GM04504 (cell line): ENCODE results near the gene PRCD.
"Not testable (repeated sequence)": the region's sequence is repeated elsewhere in the genome, so short reads cannot be mapped to it uniquely, and the experiment has no call there.

Source experiments
- DNase-seq: peaks from one replicate; pipeline ENCODE4 v3.0.0-alpha.2; 2012; ENCODE audit warnings: low read depth

Gene PRCD

DNA sequence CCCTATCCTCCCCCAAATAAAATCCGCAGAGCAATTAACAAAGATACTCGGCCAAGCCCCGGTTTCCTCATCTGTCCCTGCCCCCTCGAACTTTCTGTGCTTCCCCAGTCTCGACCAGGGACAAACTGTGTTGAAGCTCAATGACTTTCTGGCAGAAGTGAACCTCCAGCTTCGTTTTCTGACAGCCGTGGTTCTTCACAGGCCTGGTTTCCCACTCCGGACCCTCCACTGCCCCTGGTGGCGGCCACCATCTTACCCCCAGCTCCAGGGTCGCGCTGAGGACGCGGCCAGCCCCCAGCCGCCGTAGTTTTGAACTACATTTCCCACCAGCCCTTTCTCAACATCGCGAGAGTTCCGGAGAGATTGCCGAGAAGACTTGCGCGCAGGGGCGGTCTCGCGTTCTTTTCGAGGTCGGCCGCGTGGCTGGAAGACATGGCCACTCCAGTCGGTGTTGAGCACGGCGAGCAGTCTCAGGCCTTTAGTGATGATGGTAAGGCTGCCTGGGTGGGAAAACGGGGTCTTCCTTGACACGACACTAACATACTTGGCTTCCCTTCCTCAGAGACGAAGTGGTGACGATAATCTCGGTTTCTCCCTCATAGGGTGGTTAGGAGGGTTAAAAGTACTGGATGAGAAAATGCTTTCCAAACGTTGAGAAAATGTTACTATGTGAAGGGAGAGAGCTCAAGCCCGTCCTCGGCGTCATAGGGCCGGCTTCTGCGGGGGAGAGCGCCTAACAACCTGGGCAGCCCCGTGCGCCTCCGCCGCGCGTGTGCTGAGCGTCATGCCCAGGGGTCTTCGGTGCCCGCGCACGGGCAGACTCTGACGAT lies 17.7 kb downstream of the PRCD start:
- DNase-seq, result peak; percentile 88

DNA sequence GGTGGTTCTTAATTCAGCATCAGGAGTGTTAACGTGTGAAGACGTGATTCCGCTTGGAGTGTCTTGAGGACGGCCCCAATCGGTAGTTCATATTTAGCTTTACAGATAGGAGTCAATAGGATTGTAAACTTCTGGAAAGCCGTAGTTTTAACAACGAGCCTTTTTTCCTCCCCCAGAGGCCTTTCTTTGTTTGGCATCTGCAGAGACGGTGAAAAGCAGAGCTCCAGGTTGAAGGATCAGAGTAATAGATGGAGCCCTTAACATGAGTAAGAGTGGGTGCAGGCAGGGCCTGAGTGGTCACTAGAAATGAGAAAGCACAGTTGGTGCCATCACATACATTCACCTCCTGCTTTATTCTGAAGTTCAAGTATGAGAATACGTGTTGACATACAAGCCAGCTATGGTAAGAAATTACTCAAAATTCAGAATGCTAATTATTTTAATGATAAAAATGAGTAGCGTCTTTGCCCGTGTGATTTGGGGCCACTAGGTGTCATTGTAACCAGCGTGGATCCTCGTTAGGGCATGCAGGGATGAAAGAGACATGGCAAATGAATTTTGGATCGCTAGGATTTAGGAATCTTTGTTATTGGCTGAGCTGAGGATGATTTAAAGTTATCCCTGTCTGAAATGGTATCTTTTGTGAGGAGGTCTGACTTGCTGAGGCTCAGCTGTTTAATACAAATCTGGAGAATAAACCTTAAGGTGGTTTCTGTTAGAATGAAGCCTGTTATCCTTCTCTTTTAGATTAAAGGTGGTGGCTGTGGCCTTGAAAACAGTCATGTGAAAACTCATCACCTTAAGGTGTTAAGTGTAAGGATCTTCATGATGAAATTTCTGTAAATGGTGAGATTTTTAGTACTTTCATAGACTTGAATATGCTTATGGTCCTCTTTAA lies 18.6 kb downstream of the PRCD start:
- DNase-seq, result no peak

DNA sequence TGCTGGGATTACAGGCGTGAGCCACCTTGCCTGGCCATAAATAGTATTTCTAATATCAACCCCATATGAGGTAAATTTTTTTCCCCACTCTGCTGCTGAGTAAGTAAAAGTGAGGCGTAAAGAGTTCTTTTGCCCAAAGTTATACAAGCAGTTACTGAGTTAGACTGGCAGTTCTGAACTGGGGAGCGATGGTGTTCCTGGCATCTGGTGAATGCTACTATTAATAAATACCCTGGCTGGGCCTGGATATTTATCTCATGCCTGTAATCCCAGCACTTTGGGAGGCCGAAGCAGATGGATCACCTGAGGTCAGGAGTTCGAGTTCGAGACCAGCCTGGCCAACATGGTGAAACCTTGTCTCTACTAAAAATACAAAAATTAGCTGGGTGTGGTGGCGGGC lies 19.6 kb downstream of the PRCD start:
- not testable (repeated sequence) for DNase-seq

DNA sequence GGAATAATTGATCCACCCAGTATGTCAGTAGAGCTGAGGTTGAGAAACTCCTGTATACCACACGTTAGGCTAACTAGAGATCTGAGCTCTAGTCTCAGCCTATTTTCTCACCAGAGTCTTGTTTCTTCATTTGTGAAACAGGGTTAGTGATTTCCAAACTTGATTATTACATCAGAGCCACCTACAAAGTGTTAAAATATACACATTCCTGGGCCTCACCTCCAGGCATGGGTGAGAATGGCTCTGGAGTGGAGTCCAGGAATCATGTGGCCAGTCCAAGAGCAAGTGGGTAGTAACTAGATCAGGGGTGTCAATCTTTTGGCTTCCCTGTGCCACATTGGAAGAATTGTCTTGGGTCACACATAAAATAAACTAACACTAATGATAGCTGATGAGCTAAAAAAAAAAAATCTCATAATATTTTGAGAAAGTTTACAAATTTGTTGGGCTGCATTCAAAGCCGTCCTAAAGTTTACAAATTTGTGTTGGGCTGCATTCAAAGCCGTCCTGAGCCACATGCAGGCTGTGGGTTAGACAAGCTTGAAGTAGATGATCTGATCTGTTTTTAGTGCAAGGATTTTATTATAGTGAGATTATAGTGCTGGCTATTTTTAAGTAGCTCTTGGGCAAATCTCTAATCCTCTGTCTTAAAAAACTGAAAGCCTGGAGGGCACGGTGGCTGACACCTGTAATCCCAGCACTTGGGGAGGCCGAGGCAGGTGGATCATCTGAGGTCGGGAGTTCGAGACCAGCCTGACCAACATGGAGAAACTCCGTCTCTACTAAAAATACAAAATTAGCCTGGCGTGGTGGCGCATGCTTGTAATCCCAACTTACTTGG lies 20.4 kb downstream of the PRCD start:
- no peak for DNase-seq

DNA sequence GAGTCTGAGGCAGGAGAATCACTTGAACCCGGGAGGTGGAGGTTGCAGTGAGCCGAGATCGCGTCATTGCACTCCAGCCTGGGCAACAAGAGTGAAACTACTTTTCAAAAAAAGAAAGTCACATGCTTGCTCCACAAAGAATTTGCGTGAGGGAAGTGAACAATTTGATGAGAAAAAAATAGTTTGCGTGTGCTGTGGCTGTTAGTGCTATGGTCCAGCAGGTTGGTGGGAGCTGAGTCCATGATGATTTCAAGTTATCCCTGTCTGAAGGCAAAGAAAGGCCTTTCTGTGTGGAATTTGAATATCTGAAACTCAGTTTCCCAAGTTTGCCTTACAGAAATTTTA lies 21.0 kb downstream of the PRCD start:
- DNase-seq, result no peak

DNA sequence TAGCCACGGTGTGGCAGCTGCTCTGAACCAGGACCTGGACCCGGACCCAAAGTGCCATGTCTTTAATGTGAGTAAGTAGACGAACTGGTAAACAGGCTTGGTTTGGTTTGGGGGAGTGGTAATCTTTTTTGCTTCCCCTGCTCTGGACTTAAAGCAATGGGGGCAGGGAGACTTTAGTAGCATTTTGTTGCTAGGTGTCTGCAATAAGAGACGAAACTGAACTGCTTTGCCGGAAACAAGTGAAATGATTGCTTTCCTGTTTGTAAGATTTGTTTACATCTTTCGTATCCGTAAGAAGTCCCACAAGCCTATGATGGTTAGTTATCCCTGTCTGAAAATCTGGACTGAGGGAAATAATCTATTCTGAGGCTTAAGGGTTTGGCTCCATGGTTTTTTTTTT lies 21.5 kb downstream of the PRCD start:
- no peak for DNase-seq

DNA sequence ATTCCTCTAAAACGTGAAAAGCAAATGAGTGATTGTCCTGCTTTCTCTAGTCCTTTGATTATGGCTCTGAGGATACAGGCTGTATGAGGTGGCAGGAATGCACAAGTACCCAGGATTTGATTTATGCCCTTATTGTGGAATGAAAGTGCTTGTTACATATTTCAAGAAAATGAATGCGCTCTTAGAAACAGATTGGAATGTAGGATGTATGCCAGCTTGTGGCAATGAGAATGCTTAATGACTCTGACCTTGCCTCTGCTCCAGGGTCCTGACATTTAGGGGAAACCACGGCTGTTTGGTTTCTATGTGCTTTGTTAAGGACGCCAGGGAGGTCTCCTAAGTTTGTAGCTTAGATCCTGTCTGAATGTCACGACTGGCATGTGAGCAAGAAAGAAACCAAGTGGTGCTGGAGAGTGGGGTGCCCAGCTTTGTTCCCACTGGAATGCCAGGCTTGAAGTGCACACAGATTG lies 22.0 kb downstream of the PRCD start:
- DNase-seq, result peak; percentile 45

DNA sequence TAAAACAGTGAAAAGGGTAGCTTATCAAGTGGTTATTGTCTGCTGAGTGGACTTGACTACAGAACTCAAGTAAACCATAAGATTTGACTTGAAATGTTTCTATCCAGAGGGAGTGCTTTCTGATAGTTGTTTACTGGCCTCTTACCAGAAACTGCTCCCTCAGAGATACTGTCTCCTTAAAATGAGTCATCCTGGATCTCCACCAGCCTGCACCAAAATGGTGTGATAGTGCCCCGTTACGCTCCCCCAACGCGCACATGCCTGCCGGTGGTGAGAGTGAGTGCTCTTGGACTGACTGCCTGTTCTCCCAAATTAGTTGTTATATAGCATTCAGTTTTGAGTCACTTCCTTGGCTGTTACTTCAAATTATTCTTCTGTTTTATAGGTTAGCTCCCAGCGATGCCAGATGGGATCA lies 22.9 kb downstream of the PRCD start:
- DNase-seq, result peak; percentile 92

DNA sequence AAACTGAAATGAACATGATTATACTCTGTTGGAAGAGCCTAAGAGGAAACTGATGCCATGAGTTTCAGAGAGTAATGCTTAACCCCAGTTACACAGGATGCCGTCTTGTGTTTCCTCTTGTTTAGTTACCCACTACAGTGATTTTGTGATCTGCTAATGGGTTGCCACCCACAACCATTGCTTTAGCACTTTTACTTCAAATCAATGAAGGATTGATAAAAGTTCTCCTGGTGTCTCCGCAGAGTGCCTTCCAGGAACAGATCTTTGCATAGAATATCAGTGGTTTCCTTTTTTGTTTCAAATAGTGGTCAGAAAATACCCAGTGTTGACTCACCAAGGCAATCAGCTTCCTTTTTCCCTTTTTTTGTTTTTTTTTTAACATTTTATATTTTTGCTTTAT lies 23.5 kb downstream of the PRCD start:
- not testable (repeated sequence) for DNase-seq

DNA sequence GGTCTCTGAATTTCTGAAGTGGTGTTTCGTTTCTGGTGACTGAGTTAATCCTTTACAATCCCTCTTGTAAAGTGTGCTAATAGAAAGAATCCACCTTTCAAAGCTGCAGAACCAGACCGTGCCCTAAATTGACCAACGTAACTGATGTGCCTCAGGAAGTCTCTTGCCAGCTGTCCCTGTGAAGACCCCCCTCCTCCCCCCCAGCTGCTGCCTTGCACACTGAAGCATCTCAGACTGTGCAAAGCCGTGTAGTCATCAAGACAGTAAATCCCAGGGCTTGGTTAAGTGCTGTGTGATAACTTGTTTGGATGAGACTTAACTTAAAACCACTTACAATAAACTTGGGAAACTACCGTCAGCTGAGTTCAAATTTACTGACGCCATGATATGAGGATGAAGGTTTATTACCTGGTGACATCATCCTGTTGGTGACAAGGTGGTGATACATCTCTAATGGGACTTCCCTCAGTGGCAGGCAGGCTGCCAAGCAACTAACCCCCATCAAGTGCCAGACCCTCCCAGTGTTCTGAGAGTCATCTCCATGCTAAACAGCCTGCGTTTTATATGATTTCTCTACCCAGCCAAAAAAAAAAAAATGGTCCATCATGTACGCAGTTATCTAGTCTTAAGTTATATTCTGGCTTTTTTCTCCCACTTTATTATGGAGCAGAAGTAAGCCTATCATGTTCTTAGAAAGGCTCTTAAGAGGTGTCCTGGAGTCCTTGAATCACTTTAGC lies 25.3 kb downstream of the PRCD start:
- DNase-seq, result not testable (repeated sequence)

DNA sequence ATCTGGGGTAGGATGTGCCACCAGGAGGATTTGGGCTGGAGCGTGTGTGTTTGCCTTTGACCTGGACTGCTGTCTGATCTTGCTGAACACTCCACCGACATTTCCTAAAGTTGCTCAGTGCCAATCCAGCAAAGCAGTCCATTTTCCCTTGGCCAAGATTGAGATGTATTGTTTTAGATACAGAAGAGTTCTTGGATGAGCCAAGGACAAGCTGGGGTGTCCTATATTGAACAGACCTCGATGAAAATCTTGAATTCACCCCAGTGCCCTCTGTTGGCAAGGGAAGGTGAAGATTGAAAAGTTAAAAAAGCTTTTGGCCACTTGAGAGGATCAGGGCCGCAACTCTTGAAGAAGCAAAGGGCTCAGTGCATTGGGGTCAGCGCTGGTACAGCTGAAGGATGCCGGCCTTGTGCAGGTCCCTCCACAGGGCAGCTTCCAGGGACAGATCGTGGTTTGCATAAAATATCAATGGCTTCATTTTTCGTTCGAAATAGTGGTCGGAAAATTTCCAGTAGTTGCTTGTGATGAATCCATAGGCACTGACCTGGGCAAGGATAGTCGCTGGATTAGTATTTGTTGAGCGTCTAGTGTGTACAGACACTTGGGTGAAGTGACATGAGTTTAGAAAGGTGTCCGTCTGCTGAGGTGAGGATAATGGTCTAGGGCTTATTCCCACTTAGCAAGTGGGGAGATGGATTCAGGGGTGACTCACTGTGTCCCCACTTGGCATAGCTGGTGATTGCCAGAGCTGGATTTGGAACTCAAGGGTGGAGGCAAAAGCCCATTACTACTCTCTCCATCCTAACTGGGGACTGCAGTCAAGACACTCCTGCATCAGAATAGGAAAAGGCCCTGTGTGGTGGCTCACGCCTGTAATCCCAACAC lies 26.1 kb downstream of the PRCD start:
- no peak for DNase-seq

DNA sequence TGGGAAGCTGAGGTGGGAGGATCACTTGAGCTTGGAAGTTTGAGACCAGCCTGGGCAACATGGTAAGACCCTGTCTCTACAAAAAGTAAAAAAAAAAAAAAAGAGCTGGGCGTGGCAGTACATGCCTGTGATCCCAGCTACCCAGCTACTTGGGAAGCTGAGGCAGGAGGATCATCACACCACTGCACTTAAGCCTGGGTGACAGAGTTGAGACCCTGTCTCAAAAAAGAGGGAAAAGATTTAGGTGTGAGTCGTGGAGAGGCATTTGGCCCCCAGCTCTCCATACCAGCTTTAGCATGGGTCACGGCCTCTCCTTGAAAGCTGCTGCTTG lies 26.7 kb downstream of the PRCD start:
- DNase-seq, result no peak

DNA sequence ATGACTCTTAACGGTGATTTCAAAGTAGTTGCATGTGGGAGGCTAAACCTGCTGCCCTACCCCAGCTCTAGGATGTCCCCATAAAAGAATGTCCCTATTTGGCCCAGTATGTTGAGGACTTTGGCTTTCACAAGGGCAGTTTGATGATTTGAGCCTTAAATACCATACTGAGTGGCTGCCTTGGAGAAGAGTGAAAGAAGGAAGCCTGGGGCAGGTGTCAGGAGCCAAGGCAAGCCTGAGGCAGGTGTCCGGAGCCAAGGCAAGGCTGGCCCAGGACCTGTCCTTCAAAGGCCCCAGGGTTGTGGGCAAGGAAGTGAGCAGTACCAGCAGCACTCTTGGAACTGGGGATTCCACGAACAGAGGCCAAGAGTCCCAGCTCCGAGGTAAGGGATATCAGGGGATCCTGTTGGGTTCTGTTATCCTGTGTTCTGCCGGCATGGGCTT lies 27.2 kb downstream of the PRCD start:
- no peak for DNase-seq

DNA sequence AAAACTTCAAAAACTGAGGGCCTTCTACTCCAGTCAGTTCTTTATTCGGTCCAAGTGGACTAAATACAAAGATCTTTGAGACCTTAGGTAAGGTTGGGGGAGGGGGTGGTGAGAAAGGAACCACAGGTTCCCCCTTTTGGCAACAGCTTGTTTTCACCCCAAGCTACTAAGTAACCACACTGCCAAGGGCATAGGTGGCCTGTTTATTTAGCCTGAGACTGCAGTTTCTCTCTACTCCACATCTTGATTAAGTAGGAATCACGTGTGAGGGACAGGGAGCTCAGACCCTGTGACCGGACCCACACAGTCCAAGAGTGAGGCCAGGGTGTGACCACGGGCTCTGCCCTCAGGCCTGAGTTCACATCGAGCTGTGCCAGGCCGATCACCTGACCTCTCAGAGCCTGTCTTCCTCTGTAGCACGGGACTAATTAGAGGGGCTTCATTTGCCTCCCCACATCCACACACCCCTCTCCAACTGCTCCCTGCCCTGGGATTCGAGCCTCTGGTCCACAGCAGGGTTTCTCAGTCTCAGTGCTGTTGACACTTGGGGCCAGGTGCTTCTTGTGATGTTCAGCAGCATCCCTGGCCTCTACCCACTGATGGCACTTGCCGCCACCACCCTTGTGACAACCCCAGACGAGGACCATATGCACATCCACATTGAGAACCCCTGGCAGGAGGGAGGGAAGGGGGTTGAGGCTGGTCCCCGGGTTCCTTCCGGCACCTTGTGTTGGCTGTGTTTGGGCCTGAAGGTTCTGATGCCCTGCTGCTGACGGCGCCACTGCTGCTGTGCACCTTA lies 28.0 kb downstream of the PRCD start:
- DNase-seq, result no peak

DNA sequence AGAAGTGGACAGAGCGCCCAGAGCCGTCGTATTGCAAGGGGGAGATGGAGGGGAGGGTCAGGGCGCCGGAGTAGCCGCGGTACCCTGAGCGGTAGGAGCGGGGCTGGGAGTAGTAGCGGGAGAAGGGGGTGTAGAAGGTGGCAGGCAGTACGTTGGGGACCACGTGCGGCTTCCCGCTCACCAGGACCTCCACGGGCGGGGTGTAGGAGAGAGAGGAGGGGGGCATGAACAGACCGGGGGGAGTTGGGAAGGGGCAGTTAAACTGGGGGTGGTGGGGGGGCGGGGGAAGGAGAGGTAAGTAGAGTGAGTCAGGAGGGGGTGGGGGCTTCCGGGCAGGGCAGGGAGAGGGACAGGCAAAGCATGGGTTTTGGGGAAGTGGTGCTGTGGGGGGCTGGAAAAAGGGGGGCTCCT lies 29.0 kb downstream of the PRCD start:
- DNase-seq, result no peak

DNA sequence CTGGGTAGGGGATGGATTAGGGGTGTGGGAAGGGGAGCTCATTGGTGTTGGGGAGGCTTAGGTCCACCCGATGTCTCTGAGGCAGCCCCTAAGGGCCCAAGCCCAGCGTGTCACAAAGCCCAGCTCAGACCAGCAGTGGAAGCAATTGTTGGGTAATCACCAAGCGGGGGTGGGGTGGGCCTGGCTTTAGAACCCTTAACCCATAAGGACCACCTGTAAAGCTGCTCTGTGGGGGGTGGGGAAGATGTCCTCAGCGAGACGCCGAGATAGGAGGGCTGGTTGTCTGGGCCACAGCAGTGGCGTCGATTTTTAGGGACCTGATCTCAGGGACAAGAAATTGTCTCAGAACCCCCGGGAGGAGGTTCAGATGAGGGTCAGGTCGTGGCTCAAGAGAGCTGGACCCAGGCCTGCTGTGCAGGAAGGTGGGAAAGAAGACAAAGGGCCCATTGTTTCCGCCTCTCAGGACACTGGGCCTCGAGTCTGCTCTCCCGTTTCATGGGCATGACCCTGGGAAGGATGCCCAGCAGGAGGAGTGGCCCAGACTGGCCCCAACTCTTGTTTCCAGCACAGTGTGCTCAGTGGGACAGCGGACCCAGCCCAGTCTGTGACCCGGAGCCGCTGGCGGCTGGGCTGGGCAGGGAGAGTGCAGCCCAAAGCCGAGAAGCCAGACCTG lies 29.9 kb downstream of the PRCD start:
- DNase-seq, result no peak

DNA sequence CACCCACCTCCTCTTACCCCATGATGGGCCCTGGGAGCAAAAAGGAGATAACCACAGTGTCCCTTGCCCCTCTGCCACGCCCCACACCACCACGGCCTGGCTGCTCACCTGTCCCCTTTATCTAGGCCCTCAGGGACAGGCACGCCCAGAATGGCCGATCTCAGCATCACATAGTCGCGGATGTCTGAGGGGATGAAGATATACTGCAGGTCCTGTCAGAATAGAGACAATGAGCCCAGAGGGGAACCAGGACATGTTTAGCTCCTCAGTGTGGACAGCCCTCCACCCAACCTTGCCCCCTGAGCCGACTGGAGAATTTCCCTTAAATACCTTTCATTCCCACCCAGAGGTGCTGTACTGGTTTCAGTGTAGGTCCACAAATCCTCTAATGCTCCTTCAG lies 30.6 kb downstream of the PRCD start:
- no peak for DNase-seq

DNA sequence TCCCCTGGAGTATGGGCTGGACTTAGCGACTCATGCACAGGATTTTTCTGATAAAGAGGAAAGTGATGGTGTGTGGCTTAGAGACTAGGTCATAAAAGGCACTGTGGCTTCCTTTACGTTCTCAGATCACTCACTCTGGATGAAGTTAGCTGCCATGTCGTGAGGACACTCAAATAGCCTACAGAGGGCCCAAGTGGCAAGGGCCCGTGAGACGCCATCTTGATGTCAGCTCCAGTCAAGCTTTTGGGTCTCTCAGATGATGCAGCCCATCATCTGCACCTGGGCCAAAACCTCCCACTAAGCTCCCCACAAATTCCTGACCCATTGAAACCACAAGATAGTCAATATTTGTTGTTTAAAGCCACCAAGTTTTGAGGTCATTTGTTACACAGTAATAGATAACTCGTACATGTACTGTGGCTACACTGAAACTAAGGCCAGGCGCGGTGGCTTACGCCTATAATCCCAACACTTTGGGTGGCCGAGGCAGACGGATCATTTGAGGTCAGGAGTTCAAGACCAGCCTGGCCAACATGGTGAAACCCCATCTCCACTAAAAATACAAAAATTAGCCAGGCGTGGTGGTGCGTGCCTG lies 31.1 kb downstream of the PRCD start:
- DNase-seq, result no peak
